ENCODE data around the gene NDNF.

Gene NDNF

DNA sequence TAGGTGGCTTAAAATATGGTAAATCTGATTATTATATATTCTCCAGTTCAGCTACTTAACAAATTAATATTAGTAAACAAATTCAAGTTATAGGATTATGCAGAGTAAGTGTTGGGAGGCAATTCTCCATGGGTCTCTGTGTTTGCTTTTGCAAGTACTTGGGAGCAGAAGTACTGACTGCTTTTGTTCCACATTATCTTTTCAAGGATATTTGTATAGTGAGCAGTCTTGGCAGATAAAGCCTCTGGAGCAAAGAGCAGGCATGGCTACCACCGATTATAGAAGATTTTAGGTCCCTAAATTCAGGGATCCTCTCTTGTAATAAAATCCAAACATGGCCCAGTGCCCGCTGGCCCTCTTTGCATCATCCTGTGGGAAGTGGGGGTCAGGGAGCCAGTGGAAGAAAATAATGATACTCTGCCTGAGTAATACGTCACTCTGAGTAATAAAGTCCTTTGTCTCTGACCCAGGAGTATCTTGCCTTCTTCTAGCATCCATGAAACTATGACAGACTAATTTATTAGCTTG lies 23.2 kb downstream of the NDNF start:
- Histone ChIP-seq H3K4me1 (no peaks in the 10 kb centered on the region), H2AFZ (no peak overlapping the region), H3K4me2 (ENCODE audit: low read length) (no peak overlapping the region), H3K36me3 (ENCODE audit: control insufficient read depth, insufficient read depth, low read length) (no peaks in the 10 kb centered on the region), H3K79me2 (no peaks in the 10 kb centered on the region), H3K9me3 (ENCODE audit: control insufficient read depth, low read length) (no peaks in the 10 kb centered on the region), H3K9ac (no peak overlapping the region), H3K27ac (no peak overlapping the region), H3K27me3 (ENCODE audit: control insufficient read depth, insufficient read depth, low read length) (no peaks in the 10 kb centered on the region), H3K4me3 (ENCODE audit: low read depth, low read length) (no peak overlapping the region)
- TF ChIP-seq, protein P1, sequence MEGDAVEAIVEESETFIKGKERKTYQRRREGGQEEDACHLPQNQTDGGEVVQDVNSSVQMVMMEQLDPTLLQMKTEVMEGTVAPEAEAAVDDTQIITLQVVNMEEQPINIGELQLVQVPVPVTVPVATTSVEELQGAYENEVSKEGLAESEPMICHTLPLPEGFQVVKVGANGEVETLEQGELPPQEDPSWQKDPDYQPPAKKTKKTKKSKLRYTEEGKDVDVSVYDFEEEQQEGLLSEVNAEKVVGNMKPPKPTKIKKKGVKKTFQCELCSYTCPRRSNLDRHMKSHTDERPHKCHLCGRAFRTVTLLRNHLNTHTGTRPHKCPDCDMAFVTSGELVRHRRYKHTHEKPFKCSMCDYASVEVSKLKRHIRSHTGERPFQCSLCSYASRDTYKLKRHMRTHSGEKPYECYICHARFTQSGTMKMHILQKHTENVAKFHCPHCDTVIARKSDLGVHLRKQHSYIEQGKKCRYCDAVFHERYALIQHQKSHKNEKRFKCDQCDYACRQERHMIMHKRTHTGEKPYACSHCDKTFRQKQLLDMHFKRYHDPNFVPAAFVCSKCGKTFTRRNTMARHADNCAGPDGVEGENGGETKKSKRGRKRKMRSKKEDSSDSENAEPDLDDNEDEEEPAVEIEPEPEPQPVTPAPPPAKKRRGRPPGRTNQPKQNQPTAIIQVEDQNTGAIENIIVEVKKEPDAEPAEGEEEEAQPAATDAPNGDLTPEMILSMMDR (IDR thresholded peaks at IDR 0.05): no peak

DNA sequence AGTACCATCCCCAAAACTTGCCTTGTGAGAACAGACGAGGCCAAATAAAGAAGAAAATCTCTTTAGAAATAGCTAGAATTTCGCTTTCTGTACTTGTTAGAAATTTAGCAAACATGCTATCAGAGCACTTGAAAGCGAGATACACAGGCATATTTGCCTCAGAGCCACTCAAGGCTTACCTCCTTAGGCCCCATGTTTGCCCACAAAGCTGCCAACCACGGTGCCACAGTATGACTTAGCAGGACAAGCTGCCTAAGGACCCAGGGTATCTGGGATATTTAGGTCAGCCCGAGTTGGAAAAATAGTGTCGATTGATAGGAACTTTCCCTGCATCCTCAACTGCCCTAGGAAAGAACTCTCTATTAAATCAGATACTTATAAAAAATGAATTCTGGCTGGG lies 24.2 kb downstream of the NDNF start:
- Histone ChIP-seq H3K9me3 (ENCODE audit: control insufficient read depth, low read length) (no peaks in the 10 kb centered on the region), H2AFZ (no peak overlapping the region), H3K4me3 (ENCODE audit: low read depth, low read length) (no peak overlapping the region), H3K4me2 (ENCODE audit: low read length) (no peak overlapping the region), H3K27ac (no peak overlapping the region), H3K4me1 (no peaks in the 10 kb centered on the region), H3K9ac (no peak overlapping the region), H3K27me3 (ENCODE audit: control insufficient read depth, insufficient read depth, low read length) (no peaks in the 10 kb centered on the region), H3K79me2 (no peaks in the 10 kb centered on the region), H3K36me3 (ENCODE audit: control insufficient read depth, insufficient read depth, low read length) (no peaks in the 10 kb centered on the region)
- TF ChIP-seq, protein P1 (IDR thresholded peaks at IDR 0.05): no peak

DNA sequence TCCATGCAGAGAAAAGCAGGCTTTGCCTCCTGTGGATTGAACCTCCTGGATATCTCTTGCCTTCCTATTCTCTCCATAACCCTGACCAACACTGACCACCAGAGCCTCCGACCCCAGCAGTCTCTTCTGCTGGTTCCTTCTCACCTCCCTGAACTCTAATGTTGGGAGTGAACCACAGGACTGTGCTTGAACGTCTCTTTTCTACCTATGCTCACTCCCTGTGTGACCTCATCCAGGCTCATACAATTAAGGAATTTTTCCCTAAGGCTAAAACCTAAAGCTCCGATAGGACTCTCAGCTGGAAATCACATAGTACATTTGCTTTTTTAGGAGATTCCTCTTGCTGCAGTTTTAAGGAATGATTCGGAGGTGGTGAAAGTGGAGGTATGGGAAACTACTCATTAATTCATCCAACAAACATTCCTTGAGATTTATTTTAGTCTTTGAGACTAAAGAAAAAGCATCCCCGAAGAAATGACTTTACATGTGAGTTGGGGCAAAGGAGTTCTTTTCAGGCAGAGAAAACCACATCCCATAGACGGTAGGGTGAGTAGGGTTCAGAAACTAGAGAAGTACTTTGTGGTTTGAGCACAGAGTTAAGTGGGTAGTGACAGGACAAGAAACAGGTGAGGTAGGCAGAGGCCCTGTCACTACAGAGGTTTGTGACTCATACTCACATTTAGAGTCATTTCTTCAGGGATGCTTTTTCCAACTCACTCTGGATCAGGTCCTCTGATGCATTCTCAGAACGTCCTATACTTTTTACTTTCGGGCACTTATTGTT lies 30.8 kb downstream of the NDNF start:
- Histone ChIP-seq H3K79me2 (no peaks in the 10 kb centered on the region), H3K4me2 (ENCODE audit: low read length) (no peak overlapping the region), H3K4me1 (no peaks in the 10 kb centered on the region), H3K9ac (no peak overlapping the region), H3K9me3 (ENCODE audit: control insufficient read depth, low read length) (no peaks in the 10 kb centered on the region), H3K4me3 (ENCODE audit: low read depth, low read length) (no peak overlapping the region), H2AFZ (no peak overlapping the region), H3K27me3 (ENCODE audit: control insufficient read depth, insufficient read depth, low read length) (no peaks in the 10 kb centered on the region), H3K27ac (no peak overlapping the region), H3K36me3 (ENCODE audit: control insufficient read depth, insufficient read depth, low read length) (no peaks in the 10 kb centered on the region)
- TF ChIP-seq, protein P1 (IDR thresholded peaks at IDR 0.05): no peak

DNA sequence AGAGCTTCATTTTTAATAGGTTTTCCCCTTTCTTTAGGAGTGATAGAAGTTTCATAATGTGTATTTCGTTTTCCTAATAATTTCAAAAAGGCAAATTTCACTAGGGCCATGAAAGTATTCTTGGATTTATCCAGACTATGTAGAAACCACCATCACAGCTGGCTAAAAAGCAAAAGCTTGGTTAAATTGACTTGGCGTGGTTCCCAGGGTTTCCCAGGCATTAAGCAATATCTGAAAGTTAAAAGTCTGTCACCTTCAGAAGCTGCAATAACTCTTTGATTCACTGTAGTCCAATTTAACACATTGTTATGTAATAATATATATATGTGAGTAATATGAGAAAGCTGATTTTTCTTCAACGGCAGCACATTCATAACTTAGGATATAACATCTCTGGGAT lies 38.3 kb downstream of the NDNF start:
- Histone ChIP-seq H3K9ac (no peak overlapping the region), H2AFZ (no peak overlapping the region)
- TF ChIP-seq, protein P1 (IDR thresholded peaks at IDR 0.05): no peak

DNA sequence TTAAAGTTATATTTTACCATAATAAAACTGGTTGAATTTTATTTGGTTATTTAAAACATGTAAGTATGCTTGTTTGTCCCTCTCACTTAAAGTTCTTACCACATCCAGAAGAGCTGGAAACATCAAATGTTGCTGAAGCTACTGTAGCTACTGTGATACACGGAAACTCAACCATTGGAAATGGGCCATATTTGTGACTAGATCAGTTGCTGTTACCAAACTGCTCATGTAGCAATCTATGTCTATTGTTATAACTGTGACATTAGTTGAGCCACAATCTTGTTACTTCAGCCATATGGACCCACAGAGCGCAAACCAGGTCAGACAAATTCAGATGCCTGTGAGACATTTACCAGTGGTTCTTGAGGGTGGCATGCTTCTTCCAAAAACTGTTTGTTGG lies 41.6 kb downstream of the NDNF start:
- H3K36me3 ChIP-seq (ENCODE audit: control insufficient read depth, insufficient read depth, low read length): no peaks in the 10 kb centered on the region
- no peak overlapping the region for H3K27ac ChIP-seq
- no peak overlapping the region for H3K4me2 ChIP-seq (ENCODE audit: low read length)
- no peaks in the 10 kb centered on the region for H3K9me3 ChIP-seq (ENCODE audit: control insufficient read depth, low read length)
- no peaks in the 10 kb centered on the region for H3K79me2 ChIP-seq
- H2AFZ ChIP-seq: no peak overlapping the region
- TF ChIP-seq, protein P1 (IDR thresholded peaks at IDR 0.05): no peak
- no peaks in the 10 kb centered on the region for H3K27me3 ChIP-seq (ENCODE audit: control insufficient read depth, insufficient read depth, low read length)
- H3K4me3 ChIP-seq (ENCODE audit: low read depth, low read length): no peak overlapping the region
- no peaks in the 10 kb centered on the region for H3K4me1 ChIP-seq
- H3K9ac ChIP-seq: no peak overlapping the region

More for the DNA sequence above, 38.3 kb downstream of the NDNF start:
- H3K27ac ChIP-seq: no peak overlapping the region
- no peaks in the 10 kb centered on the region for H3K36me3 ChIP-seq (ENCODE audit: control insufficient read depth, insufficient read depth, low read length)
- H3K4me1 ChIP-seq: no peaks in the 10 kb centered on the region
- no peaks in the 10 kb centered on the region for H3K79me2 ChIP-seq
- no peaks in the 10 kb centered on the region for H3K27me3 ChIP-seq (ENCODE audit: control insufficient read depth, insufficient read depth, low read length)
- no peak overlapping the region for H3K4me2 ChIP-seq (ENCODE audit: low read length)
- no peaks in the 10 kb centered on the region for H3K9me3 ChIP-seq (ENCODE audit: control insufficient read depth, low read length)
- H3K4me3 ChIP-seq (ENCODE audit: low read depth, low read length): no peak overlapping the region

Data from parathyroid adenoma (tissue), 2 donors.